GM19043 (cell line): ENCODE measurements around the gene ANO9.
"Not testable (repeated sequence)": the region's sequence is repeated elsewhere in the genome, so short reads cannot be mapped to it uniquely, and the experiment has no call there.

ENCODE experiments used
- ATAC-seq: cut with Tn5 transposase; IDR thresholded peaks from one replicate; pipeline ENCODE4 v1.9.1; 2021; ENCODE audit warnings: low read depth; ENCODE audit not compliant: unreplicated experiment

Gene ANO9

GRCh38 chr11:390175-390574 lies 51.6 kb downstream of the ANO9 start:
- no peak for ATAC-seq

- ATAC-seq, result not testable (repeated sequence)
These were observed 52.4 kb downstream of the ANO9 start for GRCh38 chr11:389369-389768.

- no peak for ATAC-seq
These were observed 54.5 kb downstream of the ANO9 start for GRCh38 chr11:387193-387793.

- ATAC-seq, result no peak
These were observed 55.3 kb downstream of the ANO9 start for GRCh38 chr11:386483-386882.

- no peak for ATAC-seq
These were observed 56.0 kb downstream of the ANO9 start for GRCh38 chr11:385594-386351.

- ATAC-seq, result no peak
These were observed 57.3 kb downstream of the ANO9 start for GRCh38 chr11:384511-384910.

GRCh38 chr11:383431-383830 lies 58.4 kb downstream of the ANO9 start:
- ATAC-seq, result no peak

- no peak for ATAC-seq
These were observed 59.7 kb downstream of the ANO9 start for GRCh38 chr11:382081-382629.

GRCh38 chr11:381501-382072 lies 60.2 kb downstream of the ANO9 start:
- ATAC-seq, result no peak

GRCh38 chr11:380996-381395 lies 60.8 kb downstream of the ANO9 start:
- ATAC-seq, result no peak

- no peak for ATAC-seq
These were observed 61.3 kb downstream of the ANO9 start for GRCh38 chr11:380491-380890.

- no peak for ATAC-seq
These were observed 61.7 kb downstream of the ANO9 start for GRCh38 chr11:380095-380480.

GRCh38 chr11:379205-380094 lies 62.4 kb downstream of the ANO9 start:
- no peak for ATAC-seq

GRCh38 chr11:377883-378500 lies 63.8 kb downstream of the ANO9 start:
- ATAC-seq, result no peak

GRCh38 chr11:377174-377865 lies 64.5 kb downstream of the ANO9 start:
- no peak for ATAC-seq

GRCh38 chr11:376531-377173 lies 65.2 kb downstream of the ANO9 start:
- ATAC-seq, result no peak

- ATAC-seq, result no peak
These were observed 66.5 kb downstream of the ANO9 start for GRCh38 chr11:375065-376025.
